Stimulated activated CD8-positive, alpha-beta memory T cell treated with anti-CD3 and anti-CD28 coated beads, Interleukin-4, amount 100 ng/mL, for 48 hours (primary cell): Measurements from ENCODE around the gene MSI1.
"Not testable (repeated sequence)": the region's sequence is repeated elsewhere in the genome, so short reads cannot be mapped to it uniquely, and the experiment has no call there.

ENCODE experiments used
- DNase-seq: peaks from one replicate; pipeline ENCODE4 v3.0.0-alpha.2; 2020

Gene MSI1

DNA sequence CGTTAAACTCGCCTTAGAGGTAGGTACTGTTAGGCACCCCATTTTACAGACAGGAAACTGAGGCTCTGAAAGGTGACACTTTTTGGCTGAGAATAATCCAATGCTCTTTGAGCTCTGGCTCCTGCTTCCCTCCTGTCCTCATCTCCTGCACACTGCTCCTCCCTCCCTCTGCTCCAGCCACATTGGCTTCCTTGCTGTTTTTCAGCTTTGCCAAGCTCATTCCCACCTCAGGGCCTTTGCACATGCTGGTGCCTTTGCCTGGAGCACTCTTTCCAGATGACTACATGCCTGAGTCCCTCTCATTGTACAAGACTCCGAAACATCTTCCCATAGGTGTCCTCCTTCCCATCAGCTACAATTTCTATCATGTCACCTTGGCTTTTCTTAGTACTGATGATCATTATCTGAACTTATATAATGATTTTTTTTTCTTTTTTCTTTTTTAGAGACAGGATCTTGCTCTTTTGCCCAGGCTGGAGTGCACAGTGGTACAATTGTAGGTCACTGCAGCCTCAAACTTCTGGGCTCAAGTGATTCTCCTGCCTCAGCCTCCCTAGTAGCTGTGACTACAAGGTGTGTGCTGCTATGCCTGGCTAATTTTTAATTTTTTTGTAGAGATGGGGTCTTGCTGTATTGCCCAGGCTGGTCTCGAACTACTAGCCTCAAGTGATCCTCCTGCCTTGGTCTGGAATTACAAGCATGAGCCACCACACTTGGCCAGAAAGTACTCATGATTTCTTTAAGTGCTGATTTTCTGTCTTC is 15.2 kb downstream of the MSI1 start:
- DNase-seq, result no peak

DNA sequence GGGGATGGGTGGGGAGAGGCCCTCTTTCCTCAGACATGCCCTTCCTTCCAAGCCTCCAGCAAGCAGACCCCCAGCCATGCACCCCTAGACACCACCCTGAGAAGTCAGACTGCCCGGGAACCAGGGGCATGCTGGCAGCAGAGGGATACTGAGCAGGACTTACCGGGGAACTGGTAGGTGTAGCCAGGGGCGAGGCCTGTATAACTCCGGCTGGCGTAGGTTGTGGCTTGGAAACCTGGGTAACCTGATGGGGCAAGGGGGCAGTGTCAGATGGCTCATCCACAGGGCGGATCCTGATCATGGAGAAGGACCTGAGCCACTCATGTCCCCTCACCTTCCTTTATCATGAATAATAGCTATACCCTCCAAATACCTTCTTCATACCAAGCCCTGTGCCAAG is 15.8 kb downstream of the MSI1 start:
- DNase-seq, result no peak

DNA sequence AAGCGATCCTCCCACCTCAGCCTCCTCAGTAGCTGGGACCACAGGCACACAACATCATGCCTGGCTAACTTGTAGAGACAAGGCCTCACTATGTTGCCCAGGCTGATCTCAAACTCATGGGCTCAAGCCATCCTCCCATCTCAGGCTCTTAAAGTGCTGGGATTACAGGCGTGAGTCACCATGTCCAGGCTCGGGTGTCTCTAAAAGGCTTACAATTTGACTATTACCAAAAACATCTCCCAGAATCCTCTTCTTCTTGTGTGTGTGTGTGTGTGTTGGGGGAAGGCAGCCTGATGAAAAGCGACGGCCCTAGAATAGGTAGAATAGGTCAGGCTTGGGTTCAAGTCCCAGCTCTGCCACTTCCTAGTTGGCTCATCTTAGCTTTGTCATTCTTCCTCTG is 16.8 kb downstream of the MSI1 start:
- no peak for DNase-seq

DNA sequence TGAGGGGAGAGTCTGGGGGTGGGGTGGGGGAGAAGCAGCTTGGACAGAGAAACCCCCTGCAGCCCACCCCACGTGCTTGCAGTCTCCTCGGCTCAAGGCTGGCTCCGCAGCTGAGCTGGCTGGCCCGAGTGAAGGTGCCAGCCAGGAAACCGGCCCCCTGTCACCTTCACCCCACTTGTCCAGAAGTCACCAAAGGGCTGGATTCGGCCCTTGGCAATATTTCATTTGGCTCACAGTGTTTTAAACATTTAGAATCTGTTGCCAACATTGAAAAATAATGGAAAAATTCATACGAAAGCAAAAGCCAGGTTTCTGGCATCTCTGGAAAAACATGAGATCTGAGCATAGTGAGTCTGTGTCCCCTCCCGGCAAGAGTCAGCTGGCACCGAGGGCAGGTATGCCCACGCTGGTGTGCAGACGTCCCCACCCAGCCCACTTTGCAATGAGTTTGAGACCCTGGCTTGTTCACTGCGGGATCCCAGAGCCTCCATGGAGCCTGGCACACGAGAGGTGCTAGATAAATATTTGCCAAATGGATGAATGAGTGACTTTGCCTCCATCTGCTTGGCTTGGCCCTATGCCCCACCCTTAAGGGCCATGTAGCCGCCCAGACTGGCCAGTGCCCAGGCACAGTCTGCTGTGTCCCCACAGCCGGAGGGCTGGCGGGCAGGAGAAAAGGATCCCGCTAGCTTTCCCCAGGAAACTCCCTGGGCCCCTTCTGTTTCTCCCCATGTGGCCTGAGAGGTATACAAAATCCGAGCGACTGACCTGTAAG is 18.2 kb downstream of the MSI1 start:
- DNase-seq, result no peak

DNA sequence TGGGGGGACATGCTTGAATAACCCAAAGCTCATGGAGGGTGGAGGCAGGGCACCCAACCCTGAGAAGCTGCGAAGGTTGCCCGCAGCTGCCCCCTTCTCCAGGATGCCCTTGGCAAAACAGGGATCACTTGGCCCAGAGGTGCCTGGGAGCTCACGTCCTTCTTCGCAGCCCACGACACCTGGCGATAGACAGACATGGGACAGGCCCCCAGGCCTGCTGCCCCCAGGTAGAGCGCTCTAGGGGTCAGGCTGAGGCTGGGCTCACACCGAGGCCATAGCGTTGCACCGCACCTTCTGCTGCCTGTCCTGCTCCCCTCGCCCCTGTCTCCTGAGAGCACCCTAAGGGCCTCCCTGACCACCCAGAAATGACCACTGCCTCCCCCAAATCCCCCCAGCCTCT is 21.2 kb downstream of the MSI1 start:
- no peak for DNase-seq

DNA sequence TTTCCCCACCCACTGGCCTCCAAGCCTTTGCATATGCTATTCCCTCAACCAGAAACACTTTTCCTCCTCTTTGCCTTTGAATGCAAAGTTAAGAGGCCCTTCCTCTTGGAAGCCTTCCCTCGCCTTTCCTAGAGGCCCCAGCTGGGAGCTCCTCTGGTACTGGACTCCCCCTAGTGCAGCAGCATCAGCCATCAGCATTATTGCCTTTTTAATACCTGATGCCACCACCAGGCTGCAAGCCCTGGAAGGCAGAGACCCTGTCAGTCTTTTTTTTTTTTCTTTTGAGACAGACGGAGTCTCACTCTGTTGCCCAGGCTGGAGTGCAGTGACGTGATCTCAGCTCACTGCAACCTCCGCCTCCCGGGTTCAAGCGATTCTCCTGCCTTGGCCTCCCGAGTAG is 22.3 kb downstream of the MSI1 start:
- DNase-seq, result no peak

DNA sequence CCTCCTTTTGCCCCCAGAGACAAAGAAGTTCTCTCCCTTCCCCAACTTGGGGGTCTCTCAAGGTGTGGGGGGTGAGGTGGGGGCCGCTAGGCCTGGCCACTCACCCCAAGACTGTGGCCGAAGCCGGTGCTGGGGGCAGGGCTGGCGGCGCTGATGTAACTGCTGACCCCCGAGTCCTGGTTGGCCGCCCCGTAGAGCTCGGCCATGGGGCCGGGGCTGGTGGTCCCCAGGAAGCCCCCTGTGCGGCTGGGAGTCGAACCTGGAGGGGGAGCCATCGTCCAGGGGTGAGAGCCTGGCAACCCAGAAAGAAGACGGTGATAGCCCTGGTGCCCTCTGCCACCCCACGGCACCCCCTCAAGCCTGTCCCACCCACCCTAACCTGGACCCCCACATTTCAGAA is 22.9 kb downstream of the MSI1 start:
- no peak for DNase-seq

DNA sequence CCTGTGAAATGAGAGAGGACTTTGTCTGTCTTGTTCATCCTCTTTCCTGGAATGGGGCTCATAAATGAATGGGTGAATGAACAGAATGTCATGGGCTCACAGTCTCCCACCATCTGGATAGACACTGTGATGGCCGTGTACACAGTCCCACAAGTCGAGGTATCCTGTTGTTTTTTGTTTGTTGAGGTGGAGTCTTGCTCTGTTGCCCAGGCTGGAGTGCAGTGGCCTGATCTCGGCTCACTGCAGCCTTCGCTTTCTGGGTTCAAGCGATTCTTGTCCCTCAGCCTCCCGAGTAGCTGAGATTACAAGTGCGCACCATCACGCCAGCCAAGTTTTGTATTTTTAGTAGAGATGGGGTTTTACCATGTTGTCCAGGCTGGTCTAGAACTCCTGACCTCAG is 25.3 kb downstream of the MSI1 start:
- no peak for DNase-seq

DNA sequence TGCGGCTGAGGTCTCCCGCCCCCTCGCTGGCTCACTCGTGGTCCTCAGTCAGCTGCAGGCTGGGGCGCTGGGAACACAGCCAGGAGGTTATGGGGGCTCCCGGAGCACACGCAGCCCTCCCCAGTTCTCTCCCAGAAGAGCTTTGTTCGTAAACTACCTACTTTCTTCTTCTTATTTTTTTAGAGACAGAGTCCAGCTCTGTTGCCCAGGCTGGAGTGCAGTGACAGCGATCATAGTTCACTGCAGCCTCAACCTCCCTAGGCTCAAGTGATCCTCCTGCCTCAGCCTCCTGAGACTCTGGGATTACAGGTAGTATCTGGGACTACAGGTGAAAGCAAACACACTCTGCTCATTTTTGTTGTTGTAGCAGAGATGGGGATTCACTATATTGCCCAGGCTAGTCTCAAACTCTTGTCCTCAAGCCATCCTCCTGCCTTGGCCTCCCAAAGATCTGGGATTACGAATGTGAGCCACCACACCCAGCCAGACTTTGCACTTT is 25.9 kb downstream of the MSI1 start:
- DNase-seq, result no peak

DNA sequence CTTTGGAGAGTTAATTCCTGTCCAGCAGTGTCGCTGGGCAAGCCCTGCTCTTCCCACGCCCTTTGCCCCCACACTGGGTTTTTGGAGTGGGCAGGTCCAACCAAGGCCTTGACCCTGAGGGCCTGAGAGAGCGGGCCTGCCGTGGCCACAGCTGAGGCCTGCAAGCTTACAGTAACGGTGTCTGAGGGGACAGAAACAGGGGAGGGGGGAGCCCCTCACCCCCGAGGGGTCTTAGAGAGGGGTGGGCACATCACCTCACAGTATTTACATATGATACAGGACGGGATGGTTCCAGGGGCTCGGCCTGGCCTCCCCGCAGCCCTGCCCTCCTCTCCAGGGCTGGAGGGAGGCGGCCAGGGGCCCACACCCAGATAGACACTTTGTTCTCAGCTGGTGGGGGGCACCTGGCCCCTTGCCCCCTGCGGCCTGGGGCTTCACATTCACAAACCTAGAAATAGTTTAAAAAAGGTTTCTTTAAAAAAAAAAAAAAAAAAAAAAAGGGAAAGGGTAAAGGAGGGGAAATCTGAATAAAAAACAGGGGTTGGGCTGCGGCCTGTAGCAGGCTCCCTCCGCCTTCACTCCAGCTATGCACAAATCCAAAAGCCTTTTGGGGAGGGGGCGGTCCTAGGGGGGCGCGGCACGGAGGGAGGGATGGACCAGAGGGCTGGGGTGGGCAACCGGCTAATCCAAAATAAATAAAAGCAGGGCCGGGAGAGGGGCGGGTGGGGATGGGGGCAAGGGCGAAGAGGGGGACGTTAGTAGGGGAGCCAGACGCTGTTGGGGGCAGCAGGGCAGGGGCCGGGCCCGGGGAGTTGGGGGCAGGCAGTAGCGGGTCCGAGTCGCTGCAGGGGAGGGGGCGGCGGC is 26.6 kb downstream of the MSI1 start:
- DNase-seq, result no peak

DNA sequence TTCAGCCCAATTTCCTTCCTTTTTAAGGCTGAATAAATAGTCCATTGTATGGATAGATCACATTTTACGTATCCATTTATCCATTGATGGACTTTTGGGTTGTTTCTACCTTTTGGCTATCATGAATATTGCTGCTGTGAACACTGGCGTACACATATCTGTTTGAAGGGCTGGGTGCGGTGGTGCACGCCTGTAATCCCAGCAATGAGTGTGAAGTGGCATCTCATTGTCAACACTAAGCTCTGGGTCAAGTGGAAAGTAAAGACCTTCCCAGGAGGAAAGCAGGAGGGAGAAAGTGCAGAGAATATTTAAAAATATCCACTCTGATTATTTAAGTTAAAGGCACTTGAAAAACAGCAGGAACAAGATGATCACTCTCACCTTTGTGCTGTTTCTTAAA is 29.7 kb downstream of the MSI1 start:
- DNase-seq, result no peak

DNA sequence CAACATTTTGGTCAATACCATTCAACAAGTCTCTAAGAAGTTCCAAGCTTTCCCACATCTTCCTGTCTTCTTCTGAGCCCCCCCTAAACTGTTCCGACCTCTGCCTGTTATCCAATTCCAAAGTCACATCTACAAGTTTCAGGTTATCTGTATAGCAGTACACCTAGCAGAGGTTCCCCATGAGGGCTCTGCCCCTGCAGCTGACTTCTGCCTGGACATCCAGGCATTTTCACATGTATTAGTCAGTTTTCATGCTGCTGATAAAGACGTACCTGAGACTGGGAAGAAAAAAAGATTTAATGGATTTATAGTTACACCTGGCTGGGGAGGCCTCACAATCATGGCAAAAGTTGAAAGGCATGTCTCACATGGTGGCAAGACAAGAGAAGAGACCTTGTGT is 31.2 kb downstream of the MSI1 start:
- no peak for DNase-seq

DNA sequence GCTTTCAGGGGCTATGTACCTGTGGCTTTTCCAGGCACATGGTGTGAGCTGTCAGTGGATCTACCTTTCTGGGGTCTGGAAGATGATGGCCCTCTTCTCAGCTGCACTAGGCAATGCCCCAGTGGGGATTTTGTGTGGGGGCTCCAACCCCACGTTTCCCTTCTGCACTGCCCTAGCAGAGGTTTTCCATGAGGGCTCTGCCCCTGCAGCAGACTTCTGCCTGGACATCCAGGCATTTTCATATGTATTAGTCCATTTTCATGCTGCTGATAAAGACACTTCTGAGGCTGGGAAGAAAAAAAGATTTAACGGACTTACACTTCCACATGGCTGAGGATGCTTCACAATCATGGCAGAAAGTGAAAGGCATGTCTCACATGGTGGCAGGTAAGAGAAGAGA is 32.6 kb downstream of the MSI1 start:
- DNase-seq, result not testable (repeated sequence)

DNA sequence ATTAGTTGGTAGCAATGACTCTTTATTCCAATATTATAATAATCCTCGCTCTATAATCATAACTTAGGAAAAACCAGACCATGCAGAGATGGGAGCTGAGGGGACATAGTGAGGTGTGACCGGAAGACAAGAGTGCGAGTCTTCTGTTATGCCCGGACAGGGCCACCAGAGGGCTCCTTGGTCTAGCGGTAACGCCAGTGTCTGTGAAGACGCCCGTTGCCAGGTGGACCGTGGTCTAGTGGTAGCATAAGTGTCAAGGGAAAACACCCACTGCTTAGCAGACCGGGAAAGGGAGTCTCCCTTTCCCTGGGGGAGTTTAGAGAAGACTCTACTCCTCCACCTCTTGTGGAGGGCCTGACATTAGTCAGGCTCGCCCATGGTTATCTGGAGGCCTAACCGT is 33.5 kb downstream of the MSI1 start:
- DNase-seq, result peak; percentile 68

DNA sequence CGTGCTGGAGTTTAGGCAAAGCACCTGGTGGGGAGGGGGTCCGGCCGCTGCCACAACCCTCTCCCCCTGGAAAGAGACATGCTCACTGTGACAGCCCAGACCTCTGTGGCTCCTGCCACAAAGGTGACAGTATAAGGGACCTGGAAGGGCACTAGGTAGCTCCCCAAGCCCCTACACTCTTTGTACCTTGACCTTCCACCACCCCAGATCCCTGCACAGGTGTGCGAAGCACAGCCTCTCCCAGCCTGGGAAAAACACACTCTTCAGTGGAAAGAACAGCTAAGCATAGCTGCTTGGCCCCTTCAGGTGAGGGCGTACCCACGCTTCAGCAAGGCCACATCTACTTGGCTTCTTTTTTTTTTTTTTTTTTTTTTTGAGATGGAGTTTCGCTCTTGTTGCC is 36.4 kb downstream of the MSI1 start:
- DNase-seq, result no peak

DNA sequence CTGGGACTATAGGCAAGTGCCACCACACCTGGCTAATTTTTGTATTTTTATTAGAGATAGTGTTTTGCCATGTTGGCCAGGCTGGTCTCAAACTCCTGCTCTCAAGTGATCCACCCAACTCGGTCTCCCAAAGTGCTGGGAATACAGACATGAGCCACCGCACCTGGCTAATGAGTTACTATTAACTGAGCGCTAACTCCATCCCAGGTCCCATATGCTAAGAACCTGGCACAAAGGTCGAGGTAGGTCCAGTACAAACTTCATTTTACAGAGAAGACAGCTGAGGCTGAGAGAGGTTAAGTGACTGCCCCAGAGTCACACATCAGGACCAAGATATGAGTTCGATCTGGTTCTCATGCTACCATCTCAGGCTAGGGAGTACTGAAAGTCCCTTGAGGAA is 36.9 kb downstream of the MSI1 start:
- DNase-seq, result no peak

DNA sequence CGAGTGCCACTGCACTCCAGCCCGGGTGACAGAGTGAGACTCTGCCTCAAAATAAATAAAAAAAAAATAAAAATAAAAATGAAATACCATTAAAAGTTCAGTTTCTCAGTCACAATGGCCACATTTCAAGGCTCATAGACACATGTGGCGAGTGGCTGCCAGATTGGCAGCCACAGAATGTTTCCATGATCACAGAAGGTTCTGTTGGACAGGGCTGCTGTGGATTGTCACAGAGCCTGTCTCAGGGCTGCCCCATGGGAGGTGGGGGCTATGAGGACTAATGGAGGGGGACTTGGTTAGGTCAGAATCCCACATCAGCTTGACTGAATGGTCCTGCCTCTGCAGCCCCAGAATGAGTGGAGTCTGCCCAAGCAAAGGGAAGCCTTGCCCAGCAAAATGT is 37.6 kb downstream of the MSI1 start:
- no peak for DNase-seq

DNA sequence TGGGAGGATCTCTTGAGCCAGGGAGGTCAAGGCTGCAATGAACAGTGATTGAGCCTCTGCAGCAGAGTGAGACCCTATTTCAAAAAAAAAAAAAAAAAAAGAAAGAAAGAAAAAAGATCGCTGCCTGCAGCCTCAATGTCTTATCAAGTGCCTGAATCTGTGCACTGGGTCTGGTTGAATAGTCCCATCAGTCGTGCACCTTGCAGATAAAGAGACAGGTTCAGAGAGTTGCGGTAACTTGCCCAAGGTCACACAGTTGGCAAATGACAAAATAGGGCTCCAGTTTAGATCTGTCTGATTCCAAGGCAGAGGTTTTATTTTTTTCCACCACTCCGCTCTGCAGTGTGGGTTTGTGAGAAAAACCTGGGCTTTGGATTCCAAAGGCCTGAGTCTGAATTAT is 40.7 kb downstream of the MSI1 start:
- DNase-seq, result no peak

DNA sequence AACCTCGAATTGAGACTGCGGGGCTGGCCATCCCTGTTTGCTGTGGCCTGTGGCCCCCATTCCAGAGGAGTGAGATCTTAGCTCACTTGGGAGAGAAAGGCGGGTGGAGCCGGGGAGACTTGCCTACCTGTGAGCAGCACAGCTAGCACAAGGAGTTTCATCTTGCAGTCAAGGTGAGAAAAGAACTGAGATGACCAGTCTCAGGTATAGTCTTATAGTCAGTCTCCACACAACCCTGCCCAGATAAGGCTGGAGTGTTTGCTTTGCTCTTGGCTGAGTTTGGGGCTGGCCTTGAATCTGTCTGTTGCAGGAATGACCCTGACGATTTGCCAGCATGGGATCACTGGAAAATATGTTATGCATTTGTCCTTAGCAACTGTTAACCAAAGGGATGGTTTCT is 41.4 kb downstream of the MSI1 start, which contains the start of gene PLA2G1B:
Gene PLA2G1B, minus strand, starts transcription at position 187 of the 400 bp plus-strand sequence. Its CDS starts 26 bp downstream, at position 161.
- DNase-seq, result no peak

DNA sequence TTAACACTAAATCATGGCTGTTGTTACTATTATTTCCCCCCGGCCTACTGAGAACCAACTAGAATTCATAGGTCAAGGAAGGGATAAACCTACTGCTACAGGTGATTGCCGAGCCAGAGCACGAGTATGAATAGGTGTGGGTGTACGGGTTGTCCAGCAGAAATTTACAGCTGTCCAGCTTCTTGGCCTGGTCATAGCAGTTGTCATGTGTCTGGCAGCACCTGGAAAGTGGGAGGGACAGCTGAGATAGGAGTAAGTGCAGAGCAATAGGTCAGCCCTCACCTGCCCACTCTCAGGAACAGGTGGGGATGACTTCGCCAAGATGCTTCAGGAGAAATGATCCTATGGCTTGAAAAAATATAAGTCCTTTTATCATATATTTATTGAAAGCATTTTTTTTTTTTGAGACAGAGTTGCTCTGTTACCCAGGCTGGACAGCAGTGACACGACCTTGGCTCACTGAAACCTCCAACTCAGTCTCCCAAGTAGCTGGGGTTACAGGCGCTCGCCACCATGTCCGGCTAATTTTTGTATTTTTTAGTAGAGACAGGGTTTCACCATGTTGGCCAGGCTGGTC is 44.0 kb downstream of the MSI1 start:
- no peak for DNase-seq

DNA sequence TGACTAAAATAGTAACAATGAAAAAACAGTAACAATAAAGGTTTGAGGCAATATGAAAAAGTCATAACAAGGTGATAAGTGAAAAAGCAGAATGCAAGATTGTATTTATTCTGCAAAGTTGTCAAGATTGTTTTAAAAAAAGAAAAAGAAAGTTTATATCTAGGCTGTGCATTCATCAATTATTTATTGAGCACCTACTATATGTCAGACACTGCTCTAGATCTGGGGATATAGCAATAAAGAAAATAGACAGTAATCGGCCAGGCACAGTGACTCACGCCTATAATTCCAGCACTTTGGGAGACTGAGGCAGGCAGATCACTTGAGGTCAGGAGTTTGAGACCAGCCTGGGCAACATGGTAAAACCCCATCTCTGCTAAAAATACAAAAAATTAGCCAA is 45.2 kb downstream of the MSI1 start:
- no peak for DNase-seq

DNA sequence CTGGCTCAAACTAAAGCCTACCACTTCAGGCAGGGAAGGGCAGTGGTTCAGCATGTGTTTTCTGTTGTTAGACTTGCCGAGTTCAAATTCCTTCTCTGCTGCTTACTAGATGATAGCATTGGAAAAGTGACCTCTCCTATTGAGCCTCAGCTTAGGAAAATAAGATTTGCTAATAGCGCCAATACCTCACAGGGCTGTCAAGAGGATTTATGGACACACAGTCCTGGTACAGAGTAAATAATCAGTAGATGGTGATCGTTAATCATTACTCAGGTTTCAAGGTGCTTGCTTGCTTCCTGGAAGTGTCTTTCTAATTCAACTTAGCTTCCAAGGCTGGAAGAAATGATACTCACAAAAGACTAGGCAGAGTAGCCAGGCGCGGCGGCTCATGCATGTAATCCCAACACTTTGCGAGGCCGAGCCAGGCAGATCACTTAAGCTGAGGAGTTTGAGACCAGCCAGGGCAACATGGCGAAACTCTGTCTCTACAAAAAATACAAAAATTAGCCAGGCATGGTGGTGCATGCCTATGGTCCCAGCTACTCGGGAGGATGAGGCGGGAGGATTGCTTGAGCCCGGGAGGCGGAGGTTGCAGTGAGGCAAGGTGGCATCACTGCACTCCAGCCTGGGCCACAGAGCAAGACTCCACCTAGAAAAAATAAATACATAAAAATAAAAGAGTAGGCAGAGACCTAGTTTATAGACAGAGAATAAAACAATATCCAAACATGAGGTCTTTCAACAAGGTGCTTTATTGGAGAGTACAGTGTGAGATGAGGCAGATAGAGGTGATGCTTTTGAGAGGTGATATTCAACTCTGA is 47.4 kb downstream of the MSI1 start:
- DNase-seq, result no peak
